HG03575 (cell line): ENCODE measurements around the gene LRRC36.

Experiments used
- ATAC-seq: cut with Tn5 transposase; IDR thresholded peaks from one replicate; pipeline ENCODE4 v1.9.1; 2021; ENCODE audit not compliant: unreplicated experiment, insufficient number of reproducible peaks, low FRiP score; ENCODE audit errors: extremely low read depth

Gene LRRC36, protein sequence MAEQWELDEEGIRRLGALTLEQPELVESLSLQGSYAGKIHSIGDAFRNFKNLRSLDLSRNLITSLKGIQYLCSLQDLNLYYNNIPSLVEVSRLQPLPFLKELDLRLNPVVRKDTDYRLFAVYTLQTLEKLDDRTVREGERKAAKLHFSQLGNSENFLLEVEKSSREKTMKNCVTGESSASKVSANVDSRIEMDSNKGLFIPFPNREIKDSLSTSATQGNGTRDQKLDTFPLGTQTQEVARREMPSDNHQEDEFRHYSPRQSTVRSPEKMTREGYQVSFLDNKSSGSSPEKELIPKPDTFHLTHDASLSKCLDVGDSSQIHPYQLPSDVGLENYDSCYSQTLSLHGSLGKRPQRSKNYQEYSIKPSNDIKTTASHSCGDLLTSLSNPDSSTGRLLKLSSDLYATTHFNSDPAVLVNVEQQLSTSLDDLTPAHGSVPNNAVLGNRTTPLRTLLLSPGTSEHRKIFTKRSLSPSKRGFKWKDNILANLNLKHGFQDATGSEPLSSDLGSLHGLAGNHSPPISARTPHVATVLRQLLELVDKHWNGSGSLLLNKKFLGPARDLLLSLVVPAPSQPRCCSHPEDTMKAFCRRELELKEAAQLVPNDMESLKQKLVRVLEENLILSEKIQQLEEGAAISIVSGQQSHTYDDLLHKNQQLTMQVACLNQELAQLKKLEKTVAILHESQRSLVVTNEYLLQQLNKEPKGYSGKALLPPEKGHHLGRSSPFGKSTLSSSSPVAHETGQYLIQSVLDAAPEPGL

DNA sequence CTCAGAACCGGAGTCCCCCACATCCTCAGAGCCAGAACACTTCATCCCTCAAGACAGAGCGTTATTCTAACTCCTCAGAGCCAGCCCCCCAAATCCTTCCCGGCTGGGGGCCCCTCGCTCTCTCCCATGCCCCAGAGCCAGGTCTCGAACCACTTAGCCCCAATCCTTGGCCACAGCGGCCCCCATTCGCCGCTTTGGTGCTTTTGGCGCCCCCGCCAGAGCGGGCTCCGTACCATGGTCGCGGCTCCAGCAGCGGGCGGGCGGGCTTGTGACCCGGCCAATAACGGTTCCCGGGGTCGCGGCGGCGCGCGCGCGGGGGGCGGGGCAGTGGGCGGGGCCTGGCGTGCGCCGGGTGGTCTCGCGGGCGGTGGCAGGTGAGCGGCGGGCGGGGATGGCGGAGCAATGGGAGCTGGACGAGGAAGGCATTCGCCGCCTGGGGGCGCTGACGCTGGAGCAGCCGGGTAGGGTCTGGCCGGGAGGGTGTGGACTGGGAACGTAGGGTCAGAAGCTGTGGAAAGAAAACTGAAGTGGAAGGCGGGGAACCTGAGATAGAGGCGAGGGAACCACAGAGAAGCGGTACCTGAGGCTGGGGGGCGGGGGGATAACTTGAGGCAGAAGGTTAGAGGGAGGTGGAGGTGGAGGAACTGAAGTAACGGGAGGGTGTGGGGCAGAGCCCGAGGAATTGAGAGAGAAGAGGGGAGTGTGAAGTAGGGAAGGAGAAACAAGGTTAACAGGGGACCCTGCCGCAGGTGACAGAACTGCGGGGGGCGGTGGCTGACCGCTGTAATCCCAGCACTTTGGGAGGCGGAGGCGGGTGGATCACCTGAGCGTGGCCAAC is at the start of gene LRRC36, which contains the start of gene KCTD19:
LRRC36 (plus strand) TSS at position 344 of the 838 bp plus-strand sequence; CDS start at position 392, 48 bp downstream.
KCTD19 (minus strand) TSS at position 270 of the 838 bp plus-strand sequence; CDS start at position 236, 34 bp downstream.
- ATAC-seq, result no peak

DNA sequence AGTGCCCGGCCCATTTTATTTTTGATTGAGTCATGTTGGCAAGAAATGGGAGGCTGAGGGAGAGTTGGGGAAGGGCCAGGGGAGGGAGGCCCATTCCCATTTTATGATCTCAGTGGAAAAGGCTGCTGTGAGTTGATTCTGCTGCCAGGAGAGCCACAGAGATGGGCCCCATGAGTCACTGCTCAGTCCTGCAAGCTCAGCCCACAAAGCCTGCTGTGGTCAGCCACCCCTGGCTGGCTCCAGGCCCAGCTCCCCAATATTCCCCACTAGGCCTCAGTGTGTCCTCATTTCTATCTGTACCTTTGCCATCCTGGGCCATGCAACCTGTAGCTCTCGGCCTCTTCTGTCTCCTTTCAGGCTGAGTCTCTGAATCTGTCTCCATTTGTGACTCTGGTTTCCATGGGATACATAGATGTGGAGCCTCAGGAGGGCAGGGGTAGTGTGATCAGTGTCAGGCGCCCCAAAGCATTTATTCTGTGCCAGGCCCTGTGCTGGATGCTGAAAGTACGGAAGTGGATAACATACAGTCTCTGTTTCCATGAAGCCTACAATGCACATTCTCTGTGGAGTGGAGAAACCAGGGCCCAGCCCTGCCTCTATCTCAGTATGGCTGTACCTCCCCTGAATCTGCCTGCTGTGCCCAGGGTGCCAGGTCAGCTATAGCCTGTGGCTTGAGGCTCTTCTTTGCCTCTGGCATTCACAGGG is 49.2 kb upstream of the LRRC36 start:
- ATAC-seq, result no peak

DNA sequence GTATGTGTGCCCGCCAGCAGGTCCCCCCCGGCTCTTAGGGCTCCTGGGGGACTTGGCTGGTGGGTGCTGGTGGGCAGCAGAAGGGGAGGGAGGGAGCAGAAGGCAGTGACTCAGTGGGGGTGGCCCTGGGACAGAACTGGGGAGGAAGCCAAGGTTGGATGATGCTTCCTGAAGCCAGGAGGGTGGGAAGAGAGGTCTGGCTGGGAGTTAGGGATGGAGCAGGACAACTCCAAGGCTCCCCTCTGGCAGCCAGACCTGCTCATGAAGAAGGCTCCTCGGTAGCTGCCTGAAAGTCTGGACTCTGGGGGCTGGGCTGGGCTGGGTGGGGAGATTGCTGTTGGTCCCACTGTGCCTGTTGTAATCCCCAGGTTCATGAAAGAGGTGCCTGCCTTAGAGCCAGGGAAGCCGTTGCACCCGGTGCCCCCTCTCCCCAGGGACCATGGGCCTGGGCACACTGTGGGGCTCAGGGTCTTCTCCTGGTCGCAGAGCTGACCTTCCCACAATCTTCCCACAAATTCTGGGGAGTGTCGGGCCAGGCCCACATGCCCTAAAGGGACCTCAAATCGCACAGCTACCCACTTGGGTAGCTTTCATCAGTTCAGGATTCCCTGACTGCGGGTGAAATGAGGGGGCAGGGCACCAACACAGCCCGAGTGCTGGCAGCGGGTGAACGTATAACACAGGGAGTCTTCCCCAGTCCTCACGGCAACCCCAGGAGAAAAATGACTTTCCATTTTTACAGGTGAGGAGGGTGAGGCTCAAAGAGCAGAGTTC is 48.4 kb upstream of the LRRC36 start:
- no peak for ATAC-seq

DNA sequence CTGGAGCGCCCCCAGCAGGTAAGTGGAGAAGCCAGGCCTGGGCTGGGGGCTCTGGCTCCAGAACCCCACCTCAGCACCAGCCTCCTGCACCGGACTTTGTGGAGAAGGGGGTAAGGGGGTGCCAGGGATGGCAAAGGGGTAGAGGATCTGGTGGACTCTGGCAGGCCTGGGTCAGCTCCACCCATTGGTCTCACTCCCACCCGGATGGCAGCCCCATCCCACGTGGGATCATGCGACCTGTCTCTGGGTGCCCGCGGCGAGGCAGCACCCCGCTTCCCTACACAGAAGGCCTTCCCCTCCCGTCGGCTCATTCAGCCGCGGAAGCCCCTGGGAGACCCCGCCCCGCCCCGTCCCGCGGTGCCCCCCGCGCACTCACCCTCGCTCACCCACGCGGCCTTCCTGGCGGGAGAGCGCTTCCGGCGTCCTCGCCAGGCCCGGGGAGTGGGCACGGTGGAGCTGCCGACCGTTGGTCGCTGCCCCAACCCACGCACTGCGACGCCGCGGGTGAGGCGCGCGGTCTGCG is 47.8 kb upstream of the LRRC36 start:
- no peak for ATAC-seq

DNA sequence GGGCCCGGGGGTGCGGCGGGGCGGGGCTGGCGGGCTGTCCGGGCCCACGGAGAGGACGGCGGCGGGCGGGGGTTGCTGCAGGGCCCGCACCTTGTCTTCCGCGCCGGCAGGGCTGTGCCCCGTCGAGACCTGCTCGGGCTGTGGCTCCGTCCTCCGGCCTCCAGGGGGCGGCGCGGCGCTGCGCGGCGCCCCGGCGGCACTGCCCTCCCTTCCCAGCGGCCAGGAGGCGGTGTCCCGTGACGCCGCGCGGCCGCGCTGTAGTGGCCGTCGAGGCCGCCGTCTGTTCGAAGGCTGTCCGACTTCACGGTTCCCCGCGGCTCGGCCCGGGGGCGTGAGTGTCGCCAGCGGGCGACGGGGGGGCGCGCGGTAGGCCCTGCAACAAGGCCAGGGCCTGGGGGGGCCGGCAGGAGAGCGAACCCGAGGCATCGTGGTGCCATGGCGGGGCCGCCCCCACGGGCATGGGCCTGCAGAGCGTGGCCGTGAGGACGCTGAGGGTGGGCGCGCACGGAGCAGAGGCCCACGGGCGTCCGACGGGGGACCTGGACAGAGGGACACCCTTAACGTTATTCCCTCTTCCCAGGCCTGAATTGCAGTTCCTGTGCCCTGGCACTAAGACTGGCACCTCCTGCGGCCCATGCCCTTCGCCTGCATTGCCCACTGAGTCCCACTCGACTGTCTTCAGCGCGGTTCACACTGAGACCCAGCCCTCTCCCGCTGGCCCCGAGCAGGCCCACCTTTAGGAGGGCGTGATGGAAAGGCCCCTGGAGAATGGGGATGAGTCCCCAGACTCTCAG is 47.1 kb upstream of the LRRC36 start, which contains the start of gene PLEKHG4:
PLEKHG4 (plus strand) TSS at position 237 of the 794 bp plus-strand sequence; CDS start at position 750, 513 bp downstream.
- no peak for ATAC-seq

DNA sequence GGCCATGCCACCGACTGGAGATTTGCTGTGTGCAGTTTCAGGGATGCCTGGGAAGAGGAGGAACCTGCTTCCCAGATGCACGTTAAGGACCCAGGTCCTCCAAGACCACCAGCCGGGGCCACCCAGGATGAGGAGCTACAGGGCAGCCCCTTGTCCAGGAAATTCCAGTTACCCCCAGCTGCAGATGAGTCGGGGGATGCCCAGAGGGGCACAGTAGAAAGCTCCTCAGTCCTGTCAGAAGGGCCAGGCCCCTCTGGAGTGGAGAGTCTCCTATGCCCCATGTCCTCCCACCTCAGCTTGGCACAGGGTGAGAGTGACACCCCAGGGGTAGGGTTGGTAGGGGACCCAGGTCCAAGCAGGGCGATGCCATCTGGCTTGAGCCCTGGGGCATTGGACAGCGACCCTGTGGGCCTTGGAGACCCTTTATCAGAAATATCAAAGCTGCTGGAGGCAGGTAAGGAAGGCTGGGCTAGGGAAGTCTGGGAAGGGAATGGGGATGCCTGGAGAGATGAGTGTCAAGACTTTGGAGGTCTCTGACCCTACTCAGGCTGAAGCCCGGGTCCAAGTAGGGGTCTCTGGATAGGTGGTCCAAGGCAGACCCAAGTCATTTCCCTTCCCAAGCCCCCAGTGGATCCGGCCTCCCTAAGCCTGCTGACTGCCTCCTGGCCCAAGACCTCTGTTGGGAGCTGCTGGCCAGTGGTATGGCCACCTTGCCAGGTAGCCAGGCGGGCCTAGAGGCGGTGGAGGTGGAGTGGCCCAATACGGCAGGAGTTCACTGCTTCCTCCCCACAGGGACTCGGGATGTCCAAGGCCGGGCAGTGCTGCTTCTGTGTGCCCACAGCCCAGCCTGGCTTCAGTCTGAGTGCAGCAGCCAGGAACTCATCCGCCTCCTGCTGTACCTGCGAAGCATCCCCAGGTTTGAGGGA is 46.3 kb upstream of the LRRC36 start:
- no peak for ATAC-seq

DNA sequence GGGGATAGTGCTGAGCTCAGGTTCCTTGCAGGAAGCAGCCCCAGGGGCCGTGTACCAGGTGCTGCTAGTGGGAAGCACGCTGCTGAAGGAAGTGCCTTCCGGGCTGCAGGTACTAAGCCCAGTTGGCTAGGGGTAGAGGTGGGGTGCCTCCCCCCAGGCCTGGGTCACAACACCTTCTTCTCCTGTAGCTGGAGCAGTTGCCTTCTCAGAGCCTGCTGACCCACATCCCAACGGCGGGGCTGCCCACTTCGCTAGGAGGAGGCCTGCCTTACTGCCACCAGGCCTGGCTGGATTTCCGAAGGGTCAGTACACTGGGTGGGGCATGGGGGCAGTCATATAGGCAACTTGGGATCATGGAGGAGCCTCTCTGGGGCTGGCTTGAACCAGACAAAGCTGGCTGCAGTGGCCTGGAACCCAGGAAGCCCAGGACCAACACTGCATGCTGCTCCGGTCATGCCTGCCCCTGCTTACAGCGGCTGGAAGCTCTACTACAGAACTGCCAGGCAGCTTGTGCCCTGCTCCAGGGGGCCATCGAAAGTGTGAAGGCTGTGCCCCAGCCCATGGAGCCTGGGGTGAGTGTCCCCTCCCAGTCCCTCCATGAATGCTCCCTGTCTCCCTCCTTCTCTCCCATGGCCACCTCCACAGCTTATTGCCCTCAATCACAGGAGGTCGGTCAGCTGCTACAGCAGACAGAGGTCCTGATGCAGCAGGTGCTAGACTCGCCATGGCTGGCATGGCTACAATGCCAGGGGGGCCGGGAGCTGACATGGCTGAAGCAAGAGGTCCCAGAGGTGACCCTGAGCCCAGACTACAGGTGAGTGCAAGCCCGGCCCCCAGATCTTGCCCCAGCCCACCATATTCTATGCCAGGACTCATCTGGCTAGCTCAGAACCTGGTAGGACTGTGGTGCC is 44.8 kb upstream of the LRRC36 start:
- ATAC-seq, result no peak

DNA sequence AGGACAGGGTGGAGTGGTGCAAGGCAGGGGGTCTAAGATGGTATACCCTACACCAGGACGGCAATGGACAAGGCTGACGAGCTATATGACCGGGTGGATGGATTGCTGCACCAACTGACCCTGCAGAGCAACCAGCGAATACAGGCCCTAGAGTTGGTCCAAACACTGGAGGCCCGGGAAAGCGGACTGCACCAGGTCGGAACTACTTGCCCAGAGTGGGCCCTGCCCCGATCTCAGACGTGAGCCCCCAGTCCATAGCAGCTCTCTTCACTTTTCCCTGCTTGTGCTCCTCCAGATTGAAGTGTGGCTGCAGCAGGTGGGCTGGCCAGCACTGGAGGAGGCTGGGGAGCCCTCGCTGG is 44.2 kb upstream of the LRRC36 start:
- no peak for ATAC-seq

DNA sequence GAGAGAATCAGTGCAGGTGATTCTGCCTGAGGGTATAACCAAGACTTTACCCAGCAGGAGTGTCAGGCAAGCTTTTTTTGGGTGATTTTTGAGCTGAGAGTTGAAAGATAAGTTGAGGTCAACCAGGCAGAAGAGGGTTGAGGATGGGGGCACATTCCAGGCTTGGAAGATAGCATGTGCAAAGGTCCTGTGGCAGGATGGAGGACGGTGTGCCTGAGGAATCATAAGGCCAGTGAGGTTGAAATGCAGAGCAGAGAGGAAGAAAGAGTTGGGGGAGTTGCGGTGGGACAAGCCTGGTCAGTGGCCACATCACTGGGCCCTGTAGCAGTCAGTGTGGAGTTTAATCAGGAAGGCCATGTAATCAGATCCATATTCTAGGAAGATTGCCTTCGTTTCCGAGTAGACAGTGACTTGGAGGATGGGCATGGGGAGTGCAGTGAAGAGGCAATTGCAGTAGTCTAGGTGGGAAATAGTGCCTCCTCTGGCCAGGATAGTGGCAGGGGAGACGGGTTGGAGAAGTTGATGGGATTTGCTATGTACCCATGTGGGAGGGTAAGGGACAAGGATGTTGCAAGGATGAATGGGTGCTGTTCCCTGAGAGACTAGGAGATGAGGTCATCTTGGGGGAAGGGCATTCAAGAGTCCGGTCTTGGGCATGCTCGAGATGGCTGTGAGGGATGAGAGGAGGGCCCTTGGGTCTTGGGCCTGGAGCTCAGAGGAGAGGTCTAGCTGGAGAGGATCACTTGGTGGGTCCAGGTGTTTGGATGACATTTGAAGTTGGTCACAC is 43.4 kb upstream of the LRRC36 start:
- ATAC-seq, result no peak

DNA sequence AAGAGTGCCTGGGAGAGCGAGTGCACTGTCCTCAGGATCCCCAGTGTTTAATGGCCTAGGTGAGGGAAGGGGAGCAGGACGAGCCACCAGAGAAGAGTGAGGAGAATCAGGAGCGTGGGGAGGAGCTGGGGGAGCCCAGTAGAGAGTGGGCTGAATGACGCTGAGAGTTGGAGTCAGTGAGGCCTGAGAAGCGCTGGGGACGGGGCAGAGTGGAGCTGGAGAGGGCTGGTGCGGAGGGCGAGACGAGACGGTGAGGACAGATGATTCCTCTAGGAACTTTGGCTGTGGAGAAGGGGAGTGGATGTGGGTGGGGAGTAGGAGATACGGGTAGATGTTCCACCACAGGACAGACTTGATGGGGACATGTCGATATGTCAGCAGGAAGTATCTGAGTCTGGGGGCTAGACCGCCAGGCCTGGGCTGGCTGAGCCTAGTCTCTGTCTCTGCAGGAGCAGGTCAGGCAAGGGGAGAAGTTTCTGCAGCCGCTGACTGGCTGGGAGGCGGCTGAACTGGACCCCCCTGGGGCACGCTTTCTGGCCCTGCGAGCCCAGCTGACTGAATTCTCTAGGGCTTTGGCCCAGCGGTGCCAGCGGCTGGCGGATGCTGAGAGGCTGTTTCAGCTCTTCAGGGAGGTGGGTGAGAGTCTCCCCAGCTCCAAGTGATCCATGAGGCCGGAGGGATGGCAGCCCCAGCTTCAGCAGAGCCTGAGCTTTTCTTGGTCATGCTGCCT is 42.6 kb upstream of the LRRC36 start:
- ATAC-seq, result no peak

DNA sequence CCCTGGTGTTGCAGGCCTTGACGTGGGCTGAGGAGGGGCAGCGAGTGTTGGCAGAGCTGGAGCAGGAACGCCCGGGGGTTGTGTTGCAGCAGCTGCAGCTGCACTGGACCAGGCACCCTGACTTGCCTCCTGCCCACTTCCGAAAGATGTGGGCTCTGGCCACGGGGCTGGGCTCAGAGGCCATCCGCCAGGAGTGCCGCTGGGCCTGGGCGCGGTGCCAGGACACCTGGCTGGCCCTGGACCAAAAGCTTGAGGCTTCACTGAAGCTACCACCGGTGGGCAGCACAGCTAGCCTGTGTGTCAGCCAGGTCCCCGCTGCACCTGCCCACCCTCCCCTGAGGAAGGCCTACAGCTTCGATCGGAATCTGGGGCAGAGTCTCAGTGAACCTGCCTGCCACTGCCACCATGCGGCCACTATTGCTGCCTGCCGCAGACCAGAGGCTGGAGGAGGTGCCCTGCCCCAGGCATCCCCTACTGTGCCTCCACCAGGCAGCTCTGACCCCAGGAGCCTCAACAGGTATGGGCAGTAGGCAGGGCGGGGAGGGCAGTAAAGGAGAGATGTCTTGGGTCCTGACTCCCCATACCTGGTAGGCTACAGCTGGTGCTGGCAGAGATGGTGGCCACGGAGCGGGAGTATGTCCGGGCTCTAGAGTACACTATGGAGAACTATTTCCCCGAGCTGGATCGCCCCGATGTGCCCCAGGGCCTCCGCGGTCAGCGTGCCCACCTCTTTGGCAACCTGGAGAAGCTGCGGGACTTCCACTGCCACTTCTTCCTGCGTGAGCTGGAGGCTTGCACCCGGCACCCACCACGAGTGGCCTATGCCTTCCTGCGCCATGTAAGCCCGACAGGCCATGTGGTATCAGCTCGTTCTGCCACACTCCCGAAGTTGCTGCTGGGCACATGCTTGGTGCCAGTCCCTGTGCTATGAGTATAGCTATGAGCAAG is 41.6 kb upstream of the LRRC36 start:
- no peak for ATAC-seq

DNA sequence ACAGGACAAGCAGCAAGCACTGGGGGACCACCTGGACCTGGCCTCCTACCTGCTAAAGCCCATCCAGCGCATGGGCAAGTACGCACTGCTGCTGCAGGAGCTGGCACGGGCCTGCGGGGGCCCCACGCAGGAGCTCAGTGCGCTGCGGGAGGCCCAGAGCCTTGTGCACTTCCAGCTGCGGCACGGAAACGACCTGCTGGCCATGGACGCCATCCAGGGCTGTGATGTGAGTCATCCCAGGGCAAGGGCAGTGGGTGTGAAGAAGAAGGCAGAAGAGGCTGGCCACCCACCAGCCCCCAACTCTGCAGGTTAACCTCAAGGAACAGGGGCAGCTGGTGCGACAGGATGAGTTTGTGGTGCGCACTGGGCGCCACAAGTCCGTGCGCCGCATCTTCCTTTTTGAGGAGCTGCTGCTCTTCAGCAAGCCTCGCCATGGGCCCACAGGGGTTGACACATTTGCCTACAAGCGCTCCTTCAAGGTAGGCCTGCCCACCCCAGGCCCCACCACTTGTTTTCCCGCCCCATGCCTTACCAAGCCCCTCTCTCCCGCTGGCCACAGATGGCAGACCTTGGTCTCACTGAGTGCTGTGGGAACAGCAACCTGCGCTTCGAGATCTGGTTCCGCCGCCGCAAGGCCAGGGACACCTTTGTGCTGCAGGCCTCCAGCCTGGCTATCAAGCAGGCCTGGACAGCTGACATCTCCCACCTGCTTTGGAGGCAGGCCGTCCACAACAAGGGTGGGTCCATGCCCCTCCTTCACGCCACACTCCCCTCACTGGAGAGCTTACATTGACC is 40.0 kb upstream of the LRRC36 start:
- no peak for ATAC-seq
